Nasal cavity respiratory epithelium epithelial cell of viscerocranial mucosa (primary cell): Measurements from ENCODE around the gene ZNF853. TPM values are rescaled to one million over a fixed set of nuclear protein-coding genes. Genes with fewer than 3 reads are reported as not detected.

Experiments used
- total RNA-seq: library from RNA; depleted of rRNA; stranded (reverse); fragments of >200 nt; gene quantifications from 2 replicates; pipeline ENCODE4 v1.2.3, GENCODE V29; 2014

Gene ZNF853
- 0.34 and 0.43 TPM in 2 replicates for total RNA-seq

DNA sequence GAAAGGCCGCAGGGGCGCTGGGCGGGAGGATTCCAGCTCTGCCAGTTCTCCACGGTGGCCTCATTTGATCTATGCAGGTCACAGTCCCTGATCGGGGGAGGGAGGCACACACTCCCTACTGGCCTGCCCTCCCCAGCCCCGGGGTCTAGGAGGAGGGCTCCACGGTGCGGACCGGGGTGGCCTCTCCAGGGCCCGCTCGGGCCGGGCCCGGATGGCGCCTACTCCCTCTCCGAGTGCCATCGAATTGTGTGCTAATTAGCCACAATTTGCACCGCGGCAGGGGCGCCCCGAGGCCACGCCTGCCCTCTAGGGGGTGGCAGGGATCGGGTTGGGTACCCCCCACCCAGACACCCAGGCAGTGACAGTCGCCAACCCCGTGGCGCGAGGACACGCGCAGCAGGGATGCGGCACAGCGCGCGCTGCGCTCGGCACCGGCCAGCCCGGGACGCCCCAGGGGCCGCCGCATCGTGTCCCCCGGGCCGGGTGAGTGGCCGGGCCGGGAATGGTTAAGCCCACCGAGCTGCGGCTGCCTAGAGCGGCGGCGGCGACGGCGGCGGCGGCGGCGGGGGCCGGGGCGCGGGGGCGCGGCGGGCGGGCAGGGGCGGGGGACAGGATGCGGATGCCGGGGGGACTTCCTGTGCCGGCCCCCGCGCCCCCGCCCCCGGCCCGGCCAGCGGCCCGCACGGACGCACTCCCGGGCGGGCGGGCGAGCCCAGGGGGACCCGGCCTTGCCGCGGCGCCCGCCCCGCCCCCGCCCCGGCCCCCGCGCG is at the start of gene ZNF853:
TSS of gene ZNF853 (plus strand) at position 658 of the 770 bp plus-strand sequence. CDS start 565 bp downstream, outside the sequence.

DNA sequence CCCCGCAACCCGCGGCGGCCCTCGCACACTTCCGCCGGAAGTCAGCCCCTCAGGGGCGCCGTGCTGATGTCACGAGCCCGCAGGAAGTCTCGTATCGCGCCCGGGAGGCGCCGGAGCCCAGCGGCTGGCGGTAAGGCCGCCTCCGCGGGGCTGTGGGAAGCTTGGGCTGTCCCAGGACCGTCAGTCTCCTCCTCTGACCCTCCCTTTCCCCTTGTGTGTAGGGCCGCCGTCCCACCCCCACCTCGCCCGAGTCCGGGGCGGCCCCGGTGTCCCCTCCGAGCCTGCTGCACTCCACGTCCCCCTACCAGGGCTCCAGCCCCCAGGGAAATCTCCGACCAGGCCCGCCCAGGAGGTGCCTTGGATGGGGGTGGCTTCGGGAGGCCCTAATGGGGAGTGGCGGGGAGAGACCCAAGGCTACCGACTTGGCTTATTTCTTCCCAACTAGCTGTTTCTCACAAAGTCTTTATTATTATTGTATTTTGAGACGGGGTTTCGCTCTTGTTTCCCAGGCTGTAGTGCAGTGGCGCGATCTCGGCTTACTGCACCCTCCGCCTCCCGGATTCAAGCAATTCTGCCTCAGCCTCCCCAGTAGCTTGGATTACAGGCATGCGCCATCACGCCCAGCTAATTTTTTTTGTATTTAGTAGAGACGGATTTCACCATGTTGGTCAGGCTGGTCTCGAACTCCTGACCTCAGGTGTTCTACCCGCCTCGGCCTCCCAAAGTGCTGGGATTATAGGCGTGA is 37.9 kb upstream of the ZNF853 start, which contains the start of gene ZDHHC4:
TSS of gene ZDHHC4 (plus strand) at position 86 of the 745 bp plus-strand sequence. CDS start 3,108 bp downstream, outside the sequence.

DNA sequence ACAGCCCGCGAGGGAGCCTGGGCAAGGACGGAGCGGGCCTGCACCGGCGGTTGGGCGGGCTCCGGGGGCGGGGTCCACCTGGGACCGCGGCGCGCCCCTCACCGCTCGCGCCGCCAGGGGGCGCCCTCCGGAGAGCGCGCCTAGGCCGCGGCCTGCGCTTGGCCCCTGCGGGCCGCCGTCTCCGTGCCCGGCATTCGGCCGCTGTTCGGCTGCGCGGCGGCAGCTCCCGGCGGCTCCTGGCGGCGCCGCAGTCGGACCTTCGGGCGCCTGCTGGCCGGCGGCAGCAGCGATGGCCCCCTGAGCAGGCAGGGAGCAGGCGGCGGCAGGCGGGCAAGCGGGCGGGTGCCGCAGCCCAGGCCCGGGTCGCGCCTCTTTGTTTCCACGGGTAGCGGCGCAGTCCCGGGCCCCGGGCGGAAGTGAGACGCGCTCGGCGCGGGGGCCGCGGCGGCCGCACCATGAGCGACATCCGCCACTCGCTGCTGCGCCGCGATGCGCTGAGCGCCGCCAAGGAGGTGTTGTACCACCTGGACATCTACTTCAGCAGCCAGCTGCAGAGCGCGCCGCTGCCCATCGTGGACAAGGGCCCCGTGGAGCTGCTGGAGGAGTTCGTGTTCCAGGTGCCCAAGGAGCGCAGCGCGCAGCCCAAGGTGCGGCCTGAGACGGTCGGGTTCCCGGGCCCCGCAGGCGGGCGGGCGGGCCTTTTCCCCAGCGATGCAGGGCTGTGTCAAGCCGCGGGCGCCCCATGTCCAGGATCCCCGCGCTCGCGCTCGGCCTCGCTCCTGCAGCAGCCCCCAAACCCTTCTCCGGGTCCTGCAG is 25.4 kb upstream of the ZNF853 start, which contains the start of gene INTS15:
TSS of gene INTS15 (plus strand) at position 193 of the 816 bp plus-strand sequence. CDS start at position 456, 263 bp downstream.

DNA sequence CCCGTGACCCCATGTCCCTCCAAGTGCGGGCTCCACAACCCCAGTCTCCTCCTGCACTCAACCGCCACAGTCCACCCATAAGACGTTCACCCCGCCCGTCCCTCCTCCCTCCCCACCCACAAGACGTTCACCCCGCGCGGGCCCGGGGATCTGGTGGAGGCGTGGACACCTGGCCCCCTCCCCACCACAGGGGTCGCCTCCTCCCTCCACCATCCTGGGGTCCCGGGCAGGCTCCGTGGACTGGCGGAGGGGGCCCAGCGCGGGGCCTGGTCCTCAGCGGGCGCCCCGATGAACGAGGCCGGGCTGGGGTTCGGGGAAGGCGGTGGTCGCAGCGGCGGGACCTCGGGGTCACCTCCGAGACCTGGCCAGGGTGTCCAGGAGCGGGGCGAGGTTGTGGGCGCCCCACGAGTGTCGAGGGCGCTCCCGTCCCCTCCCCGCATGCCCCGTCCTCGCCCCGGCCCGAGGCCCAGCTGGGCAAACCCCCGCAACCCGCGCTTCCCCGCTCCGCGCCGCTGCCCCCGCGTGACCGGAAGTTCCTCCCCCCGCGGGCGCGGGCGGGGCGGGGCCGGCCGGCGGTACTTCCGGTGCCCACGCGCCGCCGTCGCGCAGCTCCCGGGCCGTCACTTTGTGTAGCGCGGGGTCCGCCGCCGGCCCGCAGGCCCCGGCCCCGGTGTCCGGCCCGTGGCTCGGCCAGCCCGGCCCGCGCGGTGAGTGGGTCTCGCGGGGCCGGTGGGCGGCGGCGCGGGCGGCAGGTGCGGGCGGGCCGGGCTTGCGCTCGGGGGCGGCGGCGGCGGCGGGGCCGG is 21.5 kb downstream of the ZNF853 start, which contains the start of gene ZNF316:
TSS of gene ZNF316 (plus strand) at position 578 of the 803 bp plus-strand sequence. CDS start 5,092 bp downstream, outside the sequence.

Other genes starting within 250 kb of the ZNF853 start
- gene RAC1, start 241.1 kb upstream of the ZNF853 start, total RNA-seq, result 52.6 and 125 TPM in 2 replicates
- gene DAGLB, start 167.7 kb upstream of the ZNF853 start, total RNA-seq, result 26.3 and 27.3 TPM in 2 replicates
- gene KDELR2, start 131.5 kb upstream of the ZNF853 start, total RNA-seq, result 88.5 and 101 TPM in 2 replicates
- gene GRID2IP, start 64.1 kb upstream of the ZNF853 start, total RNA-seq, result under 0.01 and 0.14 TPM in 2 replicates
- gene ZDHHC4, start 38.2 kb upstream of the ZNF853 start, total RNA-seq, result 67.0 and 88.3 TPM in 2 replicates
- 9.9 and 12.3 TPM in 2 replicates for gene INTS15, start 25.6 kb upstream of the ZNF853 start, total RNA-seq
- gene ZNF316, start 21.7 kb downstream of the ZNF853 start, total RNA-seq, result 16.1 and 30.9 TPM in 2 replicates
- gene ZNF12, start 91.3 kb downstream of the ZNF853 start, total RNA-seq, result 14.4 and 33.7 TPM in 2 replicates
- 0.34 and 0.50 TPM in 2 replicates for gene RSPH10B2, start 138.5 kb downstream of the ZNF853 start, total RNA-seq
- gene CCZ1B, start 210.7 kb downstream of the ZNF853 start, total RNA-seq, result 34.5 and 52.6 TPM in 2 replicates